Dedifferentiated amniotic fluid mesenchymal stem cell (primary cell): ENCODE results near the gene HBA2.
A peak's percentile ranks its signal among the peaks of the same experiment; 100 is the strongest.
"Not testable (repeated sequence)": the region's sequence is repeated elsewhere in the genome, so short reads cannot be mapped to it uniquely, and the experiment has no call there.

Source experiments
- DNase-seq: peaks from one replicate; pipeline ENCODE4 v3.0.0-alpha.2; 2016; ENCODE audit errors: extremely low spot score

HBA2 gene

GRCh38 chr16:172374-172941 is at the start of gene HBA2:
Gene HBA2 (plus strand): TSS chr16:172876. CDS start chr16:172913, 37 bp downstream.
- DNase-seq = not testable (repeated sequence)

- not testable (repeated sequence) for DNase-seq
These were observed 48.9 kb upstream of the HBA2 start for GRCh38 chr16:123558-124350.

- DNase-seq = no peak
These were observed 47.7 kb upstream of the HBA2 start for GRCh38 chr16:125011-125410.

- DNase-seq = no peak
These were observed 43.6 kb upstream of the HBA2 start for GRCh38 chr16:129075-129474.

- DNase-seq = no peak
These were observed 42.0 kb upstream of the HBA2 start for GRCh38 chr16:130533-131173.

GRCh38 chr16:132120-132519 is 40.6 kb upstream of the HBA2 start:
- no peak for DNase-seq

- DNase-seq = no peak
These were observed 39.0 kb upstream of the HBA2 start for GRCh38 chr16:133716-134115.

- no peak for DNase-seq
These were observed 34.6 kb upstream of the HBA2 start for GRCh38 chr16:138049-138417.

GRCh38 chr16:140175-140857 is 32.4 kb upstream of the HBA2 start:
- DNase-seq = no peak

- DNase-seq = no peak
These were observed 30.2 kb upstream of the HBA2 start for GRCh38 chr16:142405-142967.

- DNase-seq = no peak
These were observed 29.6 kb upstream of the HBA2 start for GRCh38 chr16:143047-143446.

GRCh38 chr16:143456-143855 is 29.2 kb upstream of the HBA2 start:
- no peak for DNase-seq

- no peak for DNase-seq
These were observed 27.9 kb upstream of the HBA2 start for GRCh38 chr16:144797-145252.

- DNase-seq = no peak
These were observed 26.0 kb upstream of the HBA2 start for GRCh38 chr16:146646-147045.

- peak; percentile 77 for DNase-seq
These were observed 23.5 kb upstream of the HBA2 start for GRCh38 chr16:149024-149660.

- DNase-seq = no peak
These were observed 20.2 kb upstream of the HBA2 start, which contains the start of gene HBZ for GRCh38 chr16:152141-153128. Gene HBZ (plus strand): TSS chr16:152644. CDS start chr16:152910, 266 bp downstream.

- not testable (repeated sequence) for DNase-seq
These were observed 19.6 kb upstream of the HBA2 start for GRCh38 chr16:153129-153521.

GRCh38 chr16:153550-154216 is 19.0 kb upstream of the HBA2 start:
- DNase-seq = not testable (repeated sequence)

- DNase-seq = no peak
These were observed 18.3 kb upstream of the HBA2 start for GRCh38 chr16:154217-155030.
